ENCODE data around the gene RBSN.
"Not testable (repeated sequence)": the region's sequence is repeated elsewhere in the genome, so short reads cannot be mapped to it uniquely, and the experiment has no call there.

The RBSN gene

DNA sequence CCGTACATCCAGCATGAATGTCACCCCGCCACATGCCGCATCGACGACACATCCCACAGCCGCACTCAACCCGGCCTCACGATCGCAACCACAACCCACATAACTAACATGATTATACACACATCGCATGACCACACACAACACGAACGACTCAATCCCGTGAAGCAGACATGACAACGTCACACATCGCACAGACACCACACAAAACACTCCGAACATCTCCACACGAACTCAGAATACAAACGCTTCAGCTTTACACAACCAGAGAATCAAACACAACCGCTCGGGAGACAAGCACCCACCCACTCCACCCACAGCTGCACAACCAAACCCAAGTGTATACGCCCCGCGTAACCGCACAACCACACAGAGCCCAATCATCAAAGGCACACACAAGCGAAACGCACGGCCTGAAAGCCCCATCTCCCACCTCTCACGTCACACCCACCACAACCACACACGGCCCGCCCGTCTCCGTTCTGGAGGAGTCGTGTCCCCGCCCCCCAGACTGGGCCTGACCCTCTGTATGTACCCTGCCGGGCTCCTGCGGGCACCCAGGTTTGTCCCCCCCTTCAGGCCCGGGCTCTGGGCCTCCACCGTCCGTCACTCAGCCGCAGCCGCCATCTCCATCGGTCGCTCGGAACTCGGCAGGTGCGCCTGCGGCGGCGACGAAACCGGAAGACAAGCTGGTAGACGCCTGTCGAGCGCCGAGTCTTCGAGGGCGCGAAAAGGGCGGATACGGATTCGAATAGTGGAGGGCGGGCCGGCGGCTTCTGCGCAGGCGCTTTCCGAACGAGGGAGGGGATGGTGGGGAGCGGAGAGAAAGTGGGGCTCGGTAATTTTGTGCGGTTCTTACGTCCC, at the start of gene RBSN:
Gene RBSN (minus strand): TSS at position 646 of the 861 bp plus-strand sequence. CDS start 3,028 bp downstream, outside the sequence.
- peak; percentile 98 for DNase-seq

DNA sequence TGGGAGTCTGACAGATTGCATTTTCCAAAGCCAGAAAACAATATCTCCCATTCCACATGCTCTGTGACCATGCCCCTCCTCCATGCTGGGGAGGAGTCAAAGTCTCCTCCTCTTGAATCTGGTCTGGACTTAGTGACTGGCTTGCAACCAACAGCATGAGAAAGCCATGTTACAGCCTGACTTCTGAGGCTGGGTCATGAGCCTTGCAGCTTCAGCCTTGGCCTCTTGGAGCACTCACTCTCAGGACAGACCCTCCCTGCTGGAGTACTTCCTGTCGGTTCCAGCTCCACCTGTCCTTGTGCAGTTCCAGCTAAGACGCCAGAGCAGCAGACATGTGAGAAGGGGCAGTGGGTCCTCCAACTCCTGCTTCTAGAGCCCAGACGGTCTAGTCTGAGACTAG, 49.7 kb upstream of the RBSN start:
- DNase-seq: no peak

DNA sequence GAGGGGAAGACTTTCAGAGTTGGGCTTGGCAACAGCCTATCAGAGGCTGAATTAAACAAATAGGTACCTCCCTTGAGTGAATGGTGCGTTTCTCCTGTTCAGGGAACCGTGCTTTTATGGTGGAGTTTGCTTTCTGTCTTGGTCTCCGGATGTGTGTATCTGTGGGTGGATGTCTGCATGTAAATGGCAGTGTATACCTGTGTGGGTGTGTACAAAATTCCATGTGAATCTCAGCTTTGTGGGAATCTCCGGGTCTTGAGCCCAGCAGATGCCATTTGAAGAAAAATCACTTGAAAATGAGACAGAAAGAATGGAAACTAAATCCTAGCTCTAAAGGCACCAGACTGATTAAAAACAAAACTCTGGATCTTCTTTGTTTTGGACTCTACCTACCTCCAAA, 37.9 kb upstream of the RBSN start:
- not testable (repeated sequence) for DNase-seq

- not testable (repeated sequence) for DNase-seq
Observed at GRCh38 chr3:15134968-15135367, 36.0 kb upstream of the RBSN start.

DNA sequence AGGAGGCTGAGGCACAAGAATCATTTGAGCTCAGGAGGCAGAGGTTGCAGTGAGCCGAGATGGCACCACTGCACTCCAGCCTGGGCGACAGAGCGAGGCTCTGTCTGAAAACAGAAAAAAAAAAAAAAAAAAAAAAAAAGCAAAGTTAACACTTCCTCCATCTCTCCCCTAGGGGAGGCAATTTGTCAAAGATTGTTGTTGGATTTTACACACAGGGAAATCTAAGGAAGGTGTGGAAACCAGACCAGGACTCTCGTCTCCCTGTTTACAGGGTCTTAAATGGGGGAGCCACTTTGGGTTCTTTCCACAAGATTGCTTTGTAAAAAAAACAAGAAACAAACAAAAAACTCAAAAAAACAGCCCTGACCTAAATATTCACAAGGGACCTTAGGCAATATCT, 29.5 kb upstream of the RBSN start:
- not testable (repeated sequence) for DNase-seq

DNA sequence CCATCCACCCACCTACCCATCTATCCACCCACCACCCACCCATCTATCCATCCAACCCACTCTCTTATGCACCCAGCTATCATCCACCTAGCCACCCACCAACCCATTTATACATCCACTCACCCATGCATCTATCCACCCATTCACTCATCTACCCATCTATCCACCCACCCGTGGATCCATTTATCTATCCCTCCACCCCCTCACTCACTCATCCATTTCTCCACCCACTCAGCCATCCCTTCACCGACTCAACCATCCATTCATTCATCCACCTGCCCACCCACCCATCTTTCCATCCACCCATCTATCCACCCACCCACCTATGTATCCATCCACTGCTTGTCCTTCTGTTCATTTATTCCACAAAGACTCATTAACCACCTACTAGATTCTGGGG, 28.0 kb upstream of the RBSN start:
- not testable (repeated sequence) for DNase-seq

DNA sequence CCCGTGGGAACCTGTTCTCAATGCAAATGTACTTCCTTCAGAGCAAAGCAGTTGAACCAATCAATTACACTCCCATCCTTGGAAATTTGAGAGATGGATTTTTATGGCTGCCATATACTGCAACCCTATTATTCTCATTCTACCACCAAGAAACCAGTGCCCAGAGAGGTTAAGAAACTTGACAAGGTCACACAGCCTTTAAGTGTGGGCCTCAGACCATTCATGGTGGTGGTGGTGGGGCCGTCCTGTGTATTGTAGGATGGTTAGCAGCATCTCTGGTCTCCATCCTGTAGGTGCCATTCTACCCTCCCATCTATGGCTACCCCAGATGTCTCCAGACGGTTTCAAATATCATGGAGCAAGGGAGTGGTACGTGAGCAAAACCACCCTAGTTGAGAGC, 23.4 kb upstream of the RBSN start:
- DNase-seq: no peak

GRCh38 chr3:15121936-15122335, 23.0 kb upstream of the RBSN start:
- no peak for DNase-seq

DNA sequence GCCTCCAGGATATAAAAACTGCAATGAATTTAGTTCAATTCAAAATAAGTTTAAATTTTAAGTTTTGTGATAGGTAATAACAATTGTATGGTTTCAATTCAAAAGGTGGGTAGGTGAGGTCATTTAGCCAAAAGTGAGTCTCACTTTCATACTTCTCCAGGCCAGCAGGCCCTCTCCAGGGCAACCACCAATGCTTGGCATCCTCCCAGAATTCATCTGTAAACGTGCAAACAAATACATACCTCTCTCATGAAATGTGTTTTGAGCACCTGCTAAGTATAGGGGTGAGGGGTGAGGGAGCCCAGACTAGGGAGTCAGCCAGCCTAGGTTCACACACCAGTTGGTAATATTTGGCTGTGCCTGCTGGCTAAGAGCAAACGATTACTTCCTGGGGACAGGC, 22.0 kb upstream of the RBSN start:
- DNase-seq: no peak

DNA sequence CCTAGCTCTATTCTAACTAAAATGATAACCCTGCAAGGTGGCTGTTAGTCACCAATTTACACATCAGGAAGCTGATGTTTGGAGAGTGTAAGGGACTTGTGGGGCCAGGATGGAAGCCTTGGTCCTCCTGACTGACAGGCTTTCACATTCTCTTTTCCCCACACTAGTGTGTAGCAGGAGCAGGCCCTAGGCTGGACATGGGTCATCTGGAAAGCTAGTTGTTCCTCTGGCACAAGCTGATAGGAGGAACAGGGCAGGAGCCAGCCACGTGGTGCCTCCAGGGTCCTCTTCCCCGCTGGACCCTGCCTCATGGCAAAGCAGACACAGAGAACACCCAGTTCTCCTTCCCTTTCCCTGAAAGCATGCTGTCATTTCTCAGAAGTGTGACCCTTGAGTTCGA, 18.1 kb upstream of the RBSN start:
- no peak for DNase-seq

GRCh38 chr3:15116032-15116669, 17.2 kb upstream of the RBSN start:
- no peak for DNase-seq

DNA sequence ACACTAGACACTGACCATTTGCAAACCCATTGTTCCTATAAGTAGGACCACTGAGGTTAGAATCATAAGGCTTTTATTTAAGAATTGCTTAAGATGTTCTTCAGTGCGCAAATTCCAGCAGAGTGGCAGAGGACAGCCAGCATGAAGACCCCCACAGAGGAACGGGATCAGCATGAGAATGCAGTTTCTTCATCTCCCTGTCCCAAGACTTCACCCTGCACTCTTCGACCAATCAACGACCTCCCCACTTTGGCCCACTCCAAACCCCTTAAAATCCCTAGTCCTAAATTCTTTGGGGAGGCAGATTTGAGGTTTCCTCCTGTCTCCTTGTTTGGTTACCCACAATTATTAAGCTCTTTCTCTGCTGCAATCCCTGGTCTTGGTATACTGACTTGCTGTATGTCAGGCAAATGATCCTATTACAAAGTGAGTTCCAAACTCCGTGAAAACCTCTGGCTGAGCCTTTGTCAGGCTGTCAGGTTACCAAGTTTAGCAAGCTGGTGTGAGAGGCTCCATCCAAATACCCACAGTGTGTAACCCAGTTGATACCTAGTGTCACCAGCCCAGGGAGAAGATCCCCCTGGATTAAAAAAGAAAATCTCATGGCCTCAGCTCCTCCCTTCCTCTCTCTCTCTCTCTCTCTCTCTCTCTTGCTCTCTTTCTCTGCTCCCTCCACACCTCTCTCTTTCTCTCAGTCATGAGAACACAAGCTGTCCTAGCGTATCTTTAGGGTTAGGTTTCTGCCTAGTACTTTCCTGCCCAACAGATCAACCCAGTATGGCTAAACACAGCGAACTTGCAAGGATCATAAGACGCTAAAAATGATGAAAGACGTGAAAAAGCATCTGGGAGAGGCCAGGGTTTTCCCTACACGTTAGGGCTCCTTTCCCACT, 15.8 kb upstream of the RBSN start:
- DNase-seq: no peak

DNA sequence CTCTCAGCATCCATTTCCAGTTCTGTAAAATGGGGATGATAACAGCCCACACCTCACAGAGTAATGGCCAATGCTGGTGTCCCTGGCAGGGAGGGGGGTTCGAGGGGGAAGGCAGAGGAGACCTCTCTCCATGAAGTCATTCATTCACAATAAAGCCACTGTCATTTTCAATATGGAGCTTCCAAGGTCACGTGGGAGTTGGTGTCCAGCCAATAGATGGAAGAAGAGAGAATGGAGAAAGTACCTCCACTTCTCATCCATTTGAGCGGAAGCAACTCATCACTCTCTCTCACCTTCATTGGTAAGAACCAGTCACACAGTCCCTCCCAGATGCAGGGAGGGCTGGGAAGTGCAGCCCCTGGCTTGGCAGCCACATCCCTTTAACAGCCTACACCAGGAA, 14.9 kb upstream of the RBSN start:
- DNase-seq: no peak

DNA sequence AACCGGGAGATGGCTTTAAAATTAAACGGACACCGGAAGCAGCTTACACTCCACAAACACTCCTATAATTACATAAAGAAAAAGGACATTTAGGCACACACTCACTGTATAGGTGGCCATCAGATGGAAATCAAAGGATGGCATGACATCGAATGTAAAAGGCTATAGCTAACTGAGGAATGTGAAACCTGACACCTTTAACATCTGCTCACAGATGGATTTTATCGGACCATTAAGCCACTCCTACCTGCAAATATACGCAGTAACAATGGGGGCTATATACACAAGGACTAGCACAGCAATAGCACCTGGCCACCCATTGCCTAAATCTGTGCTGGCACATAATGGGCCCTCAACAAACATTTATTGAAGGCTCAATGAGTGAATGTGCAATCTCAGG, 14.5 kb upstream of the RBSN start:
- no peak for DNase-seq

- DNase-seq: no peak
Observed at GRCh38 chr3:15112011-15112410, 13.1 kb upstream of the RBSN start.

DNA sequence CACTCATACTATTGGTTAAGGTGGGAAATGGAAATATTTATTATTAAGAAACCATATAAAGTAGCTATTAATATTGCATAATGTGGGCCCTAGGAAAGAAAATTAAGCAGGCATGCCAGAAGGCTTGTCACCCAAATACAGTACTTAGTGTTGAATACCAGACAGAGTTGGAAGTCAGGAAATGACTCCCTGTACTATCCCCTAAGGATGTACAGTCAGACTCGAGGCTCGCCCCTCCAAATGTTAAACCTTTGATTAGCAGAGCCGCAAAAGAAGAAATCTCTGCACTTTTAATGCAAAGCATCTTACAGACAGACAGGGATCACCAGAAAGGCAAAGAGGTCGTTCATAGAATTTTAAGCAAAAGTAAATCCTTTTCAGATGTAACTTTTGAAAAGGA, 11.3 kb upstream of the RBSN start:
- no peak for DNase-seq

DNA sequence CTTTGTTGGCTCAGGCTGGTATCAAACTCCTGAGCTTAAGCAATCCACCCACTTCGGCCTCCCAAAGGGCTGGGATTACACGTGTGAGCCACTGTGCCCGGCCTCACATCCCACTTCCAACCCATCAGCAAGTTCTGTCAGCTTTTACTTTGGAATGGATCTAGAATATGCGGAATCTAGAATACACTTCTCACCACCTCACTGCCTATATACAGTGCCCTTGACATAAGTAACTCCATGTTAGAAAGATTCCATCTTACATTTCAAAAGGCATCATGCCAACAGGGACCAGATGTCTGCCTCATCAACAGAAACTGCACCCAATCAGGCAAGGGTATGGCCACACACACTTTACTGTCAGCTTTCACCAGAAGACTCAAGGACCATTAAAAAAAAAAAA, 9.9 kb upstream of the RBSN start:
- DNase-seq: no peak

- peak; percentile 82 for DNase-seq
Observed at GRCh38 chr3:15108082-15108545, 9.2 kb upstream of the RBSN start.

DNA sequence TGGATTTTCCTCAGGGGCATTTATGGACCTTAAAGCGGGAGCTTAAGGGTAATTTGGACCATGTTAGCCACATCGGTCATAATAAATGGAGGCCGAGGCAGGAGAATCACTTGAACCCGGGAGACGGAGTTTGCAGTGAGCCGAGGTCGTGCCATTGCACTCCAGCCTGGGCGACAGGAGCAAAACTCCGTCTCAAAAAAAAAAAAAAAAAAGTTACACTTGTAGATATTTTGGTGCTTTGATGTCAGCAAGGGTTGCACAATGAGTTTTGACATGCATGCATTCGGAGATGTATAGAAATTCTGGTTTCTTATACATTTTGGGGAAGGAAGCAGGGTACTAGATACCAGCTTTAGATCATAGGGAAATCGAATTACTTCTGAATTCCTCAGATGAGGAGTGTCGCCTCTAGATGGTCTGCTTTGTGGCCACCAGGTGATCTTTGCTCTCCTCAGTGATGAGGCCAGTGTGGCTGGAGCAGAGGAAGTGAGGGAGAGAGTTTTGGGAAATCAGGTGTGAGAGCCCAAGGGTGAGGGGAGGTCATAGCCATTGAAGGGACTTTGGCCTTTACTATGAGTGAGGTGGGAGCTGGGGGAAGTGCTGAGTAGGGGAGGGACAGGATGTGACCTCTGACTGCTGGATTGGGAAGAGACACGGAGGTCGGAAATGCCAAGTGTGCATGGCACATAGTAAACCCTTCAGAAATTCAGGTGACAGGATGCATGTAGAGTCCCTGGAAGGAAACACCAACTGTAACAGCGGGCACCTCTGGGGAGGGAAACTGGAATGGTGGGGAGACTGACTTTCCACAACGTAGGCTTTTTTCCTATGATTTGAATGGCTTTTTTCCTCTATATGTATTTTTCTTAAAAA, 8.4 kb upstream of the RBSN start:
- no peak for DNase-seq

DNA sequence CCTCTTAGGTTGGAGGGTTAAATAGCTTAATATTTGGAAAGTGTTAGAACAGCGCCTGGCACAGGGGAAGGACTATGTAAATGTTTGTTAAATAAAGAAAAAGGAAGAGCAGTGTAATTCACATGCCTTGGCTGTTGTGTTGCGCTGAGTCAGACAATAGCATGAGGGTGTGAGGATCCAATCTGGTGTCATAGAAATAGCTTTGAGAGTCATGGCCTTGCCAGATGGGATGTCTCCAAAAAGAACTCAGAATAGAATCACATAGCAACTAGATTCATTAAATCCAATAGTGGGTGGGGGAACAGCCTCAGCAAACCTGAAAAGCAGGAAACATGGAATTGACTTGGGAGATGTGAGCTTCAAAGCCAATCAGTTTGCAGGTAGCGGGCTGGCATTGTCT, 3.9 kb upstream of the RBSN start:
- DNase-seq: no peak

- DNase-seq: no peak
Observed at GRCh38 chr3:15102256-15102655, 3.3 kb upstream of the RBSN start.

DNA sequence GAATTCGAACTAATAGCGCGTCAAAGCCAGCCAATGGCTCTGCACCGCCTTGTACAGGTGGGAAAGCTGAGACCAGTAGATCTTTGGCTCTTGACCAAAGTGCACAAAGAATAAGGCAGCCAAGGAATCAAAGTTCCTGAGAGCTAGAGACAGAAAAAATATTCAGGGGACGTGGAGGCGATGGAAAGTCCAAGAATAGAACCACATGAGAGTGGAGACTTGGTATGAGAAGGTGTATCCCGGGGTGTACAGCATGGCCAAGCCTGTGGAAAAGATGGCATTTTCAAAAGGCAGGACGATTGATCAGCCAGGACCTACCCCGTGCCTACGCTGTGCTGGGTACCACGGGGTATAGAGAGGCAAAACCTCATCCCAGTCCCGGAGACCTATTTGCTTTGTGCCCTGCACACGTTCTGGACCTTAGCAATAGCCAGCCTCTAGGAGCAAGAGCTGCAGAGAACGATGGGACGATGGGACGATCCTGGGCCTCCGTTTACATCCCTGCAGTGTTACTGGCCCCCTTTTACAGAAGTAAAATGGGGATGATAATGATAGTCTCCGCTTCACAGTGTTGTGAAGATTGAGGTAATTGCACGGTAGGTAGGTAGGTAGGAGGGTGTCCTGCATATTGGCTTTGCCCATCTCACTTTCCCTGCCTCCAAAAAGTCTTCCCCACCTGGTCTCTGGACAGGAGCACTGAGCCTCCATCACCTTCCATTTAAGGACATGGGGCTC, 583 bp upstream of the RBSN start:
- peak; percentile 17 for DNase-seq

Data from activated CD4-positive, alpha-beta T cell treated with anti-CD3 and anti-CD28 coated beads, Interleukin-10, Interleukin-2, amounts not matched to agents 100 ng/mL and 50 ng/mL, durations not matched to agents 16 hours and 8 hours (primary cell).